GM12874 (cell line): ENCODE results near the gene ZC3H12C.

Experiments
- CTCF ChIP-seq: IDR thresholded peaks from 2 replicates; pipeline ENCODE4 v1.5.1; 2011; ENCODE audit warnings: low read depth, mild to moderate bottlenecking, control low read depth, low read length, moderate library complexity; ENCODE audit not compliant: insufficient read depth

ZC3H12C gene

GRCh38 chr11:110087812-110088534 lies 5.2 kb upstream of the ZC3H12C start:
- no peak for TF ChIP-seq CTCF

GRCh38 chr11:110088535-110089344 lies 4.5 kb upstream of the ZC3H12C start:
- TF ChIP-seq CTCF: no peak

GRCh38 chr11:110089617-110090282 lies 3.4 kb upstream of the ZC3H12C start:
- TF ChIP-seq CTCF: no peak

- no peak for TF ChIP-seq CTCF
These were observed 2.6 kb upstream of the ZC3H12C start for GRCh38 chr11:110090466-110091026.

- TF ChIP-seq CTCF: no peak
These were observed 1.1 kb upstream of the ZC3H12C start for GRCh38 chr11:110092111-110092514.

GRCh38 chr11:110093407-110094297 lies 460 bp downstream of the ZC3H12C start:
- TF ChIP-seq CTCF: no peak
